GM18867 (cell line): Measurements from ENCODE around the gene COL4A2.

Source experiments
- ATAC-seq: cut with Tn5 transposase; IDR thresholded peaks from one replicate; pipeline ENCODE4 v1.9.1; 2021; ENCODE audit warnings: mild to moderate bottlenecking, moderate library complexity; ENCODE audit not compliant: unreplicated experiment

COL4A2 gene

GRCh38 chr13:110413676-110414040, 106.6 kb downstream of the COL4A2 start:
- no peak for ATAC-seq

- no peak for ATAC-seq
Observed at GRCh38 chr13:110414283-110414682, 107.2 kb downstream of the COL4A2 start.

GRCh38 chr13:110414931-110415330, 107.8 kb downstream of the COL4A2 start:
- ATAC-seq: no peak

- no peak for ATAC-seq
Observed at GRCh38 chr13:110415669-110416068, 108.6 kb downstream of the COL4A2 start.

- ATAC-seq: no peak
Observed at GRCh38 chr13:110416131-110417025, 109.3 kb downstream of the COL4A2 start.

GRCh38 chr13:110418944-110419343, 111.9 kb downstream of the COL4A2 start:
- no peak for ATAC-seq

- peak; percentile 41 for ATAC-seq
Observed at GRCh38 chr13:110419381-110419791, 112.3 kb downstream of the COL4A2 start.

- ATAC-seq: no peak
Observed at GRCh38 chr13:110419946-110420345, 112.9 kb downstream of the COL4A2 start.

- ATAC-seq: no peak
Observed at GRCh38 chr13:110420626-110421025, 113.5 kb downstream of the COL4A2 start.

- no peak for ATAC-seq
Observed at GRCh38 chr13:110421061-110421460, 114.0 kb downstream of the COL4A2 start.

GRCh38 chr13:110421696-110422385, 114.8 kb downstream of the COL4A2 start:
- ATAC-seq: no peak

GRCh38 chr13:110422913-110423688, 116.0 kb downstream of the COL4A2 start:
- no peak for ATAC-seq

GRCh38 chr13:110423689-110424302, 116.7 kb downstream of the COL4A2 start:
- no peak for ATAC-seq

GRCh38 chr13:110424569-110425443, 117.7 kb downstream of the COL4A2 start:
- ATAC-seq: no peak

GRCh38 chr13:110425444-110425780, 118.3 kb downstream of the COL4A2 start:
- no peak for ATAC-seq

- no peak for ATAC-seq
Observed at GRCh38 chr13:110426735-110427134, 119.7 kb downstream of the COL4A2 start.

GRCh38 chr13:110428313-110428712, 121.2 kb downstream of the COL4A2 start:
- no peak for ATAC-seq

GRCh38 chr13:110430391-110431336, 123.6 kb downstream of the COL4A2 start:
- ATAC-seq: no peak
